H9 (cell line): ENCODE measurements around the gene OFD1. TPM values are rescaled to one million over a fixed set of nuclear protein-coding genes. Genes with fewer than 3 reads are reported as not detected.

ENCODE experiments used
- DNase-seq: peaks from one replicate; pipeline ENCODE4 v3.0.0-alpha.2; 2017
- H2AFZ ChIP-seq: one replicate; pipeline ENCODE4 v1.6.1; 2013; ENCODE audit warnings: mild to moderate bottlenecking, low read length, control low read depth, moderate library complexity
- H2AK5ac ChIP-seq: 2 replicates; pipeline ENCODE4 v1.6.1; 2013; ENCODE audit warnings: low read length, control low read depth, mixed read lengths; ENCODE audit not compliant: insufficient read length
- H2BK120ac ChIP-seq: one replicate; pipeline ENCODE4 v1.6.1; 2013; ENCODE audit warnings: low read depth, mild to moderate bottlenecking, low read length, control low read depth, inconsistent platforms; ENCODE audit not compliant: poor library complexity, severe bottlenecking
- H2BK12ac ChIP-seq: 2 replicates; pipeline ENCODE4 v1.6.1; 2013; ENCODE audit warnings: low read length, control low read depth, mixed read lengths, low read depth; ENCODE audit not compliant: insufficient read length
- H2BK15ac ChIP-seq: 2 replicates; pipeline ENCODE4 v1.6.1; 2013; ENCODE audit warnings: low read depth, low read length, control low read depth
- H2BK20ac ChIP-seq: one replicate; pipeline ENCODE4 v1.6.1; 2013; ENCODE audit warnings: low read depth, mild to moderate bottlenecking, low read length, control low read depth, inconsistent platforms; ENCODE audit not compliant: poor library complexity, severe bottlenecking
- H2BK5ac ChIP-seq: 2 replicates; pipeline ENCODE4 v1.6.1; 2013; ENCODE audit warnings: low read length, control low read depth, mixed read lengths; ENCODE audit not compliant: insufficient read length
- H3K14ac ChIP-seq: 2 replicates; pipeline ENCODE4 v1.6.1; 2013; ENCODE audit warnings: low read length, control low read depth; ENCODE audit not compliant: insufficient read depth
- H3K18ac ChIP-seq: 2 replicates; pipeline ENCODE4 v1.6.1; 2013; ENCODE audit warnings: low read depth, mild to moderate bottlenecking, mixed read lengths, low read length, control low read depth; ENCODE audit not compliant: insufficient read length
- H3K23ac ChIP-seq: 2 replicates; pipeline ENCODE4 v1.6.1; 2013; ENCODE audit warnings: low read length, control low read depth, mixed read lengths, low read depth; ENCODE audit not compliant: insufficient read length
- H3K23me2 ChIP-seq: 2 replicates; pipeline ENCODE4 v1.6.1; 2013; ENCODE audit warnings: low read depth, mild to moderate bottlenecking, mixed read lengths, low read length, control low read depth; ENCODE audit not compliant: insufficient read length, poor library complexity, severe bottlenecking
- H3K27ac ChIP-seq: 2 replicates; pipeline ENCODE4 v1.5.1; 2013; ENCODE audit warnings: low read length, control low read depth, mixed read lengths, low read depth; ENCODE audit not compliant: insufficient read length
- H3K27me3 ChIP-seq: 2 replicates; pipeline ENCODE4 v1.6.1; 2013; ENCODE audit warnings: low read length, control low read depth, inconsistent platforms; ENCODE audit not compliant: insufficient read depth
- H3K4ac ChIP-seq: 2 replicates; pipeline ENCODE4 v1.6.1; 2013; ENCODE audit warnings: low read depth, mild to moderate bottlenecking, control low read depth, inconsistent platforms, low read length, moderate library complexity
- H3K4me1 ChIP-seq: 2 replicates; pipeline ENCODE4 v1.6.1; 2013; ENCODE audit warnings: low read length, control low read depth, inconsistent platforms; ENCODE audit not compliant: insufficient read depth
- H3K4me2 ChIP-seq: 2 replicates; pipeline ENCODE4 v1.6.1; 2013; ENCODE audit warnings: low read length, control low read depth, mixed read lengths; ENCODE audit not compliant: insufficient read length, insufficient read depth
- H3K56ac ChIP-seq: 2 replicates; pipeline ENCODE4 v1.6.1; 2013; ENCODE audit warnings: low read depth, mild to moderate bottlenecking, mixed read lengths, low read length, control low read depth; ENCODE audit not compliant: insufficient read length
- H3K79me1 ChIP-seq: 2 replicates; pipeline ENCODE4 v1.6.1; 2013; ENCODE audit warnings: low read depth, mild to moderate bottlenecking, moderate library complexity, low read length, control low read depth, inconsistent platforms; ENCODE audit not compliant: insufficient read depth, poor library complexity, severe bottlenecking
- H3K79me2 ChIP-seq: 2 replicates; pipeline ENCODE4 v1.6.1; 2013; ENCODE audit warnings: low read length, control low read depth, inconsistent platforms; ENCODE audit not compliant: insufficient read depth
- H3K9ac ChIP-seq: 2 replicates; pipeline ENCODE4 v1.6.1; 2013; ENCODE audit warnings: low read length, control low read depth, mixed read lengths; ENCODE audit not compliant: insufficient read length; ENCODE audit errors: extremely low read depth
- H3K9me3 ChIP-seq: one replicate; pipeline ENCODE4 v1.6.1; 2013; ENCODE audit warnings: low read depth, low read length, inconsistent platforms; ENCODE audit not compliant: control insufficient read depth
- H3T11ph ChIP-seq: one replicate; pipeline ENCODE4 v1.6.1; 2013; ENCODE audit warnings: mild to moderate bottlenecking, low read length, control low read depth, inconsistent platforms
- H4K20me1 ChIP-seq: one replicate; pipeline ENCODE4 v1.6.1; 2013; ENCODE audit not compliant: control insufficient read depth, insufficient read length, insufficient read depth
- H4K5ac ChIP-seq: 2 replicates; pipeline ENCODE4 v1.6.1; 2013; ENCODE audit warnings: low read depth, mild to moderate bottlenecking, mixed read lengths, low read length, control low read depth; ENCODE audit not compliant: insufficient read length
- H4K8ac ChIP-seq: replicated peaks from 2 replicates; pipeline ENCODE4 v1.6.1; 2013; ENCODE audit warnings: low read length, control low read depth, mixed read lengths, low read depth; ENCODE audit not compliant: insufficient read length
- H4K91ac ChIP-seq: 2 replicates; pipeline ENCODE4 v1.6.1; 2013; ENCODE audit warnings: low read depth, mild to moderate bottlenecking, moderate library complexity, mixed read lengths, low read length, control low read depth; ENCODE audit not compliant: insufficient read length
- H3K27ac Mint-ChIP-seq, 3 experiments: 2 replicates in 2 of 3; 3 replicates in 1 of 3; pipeline ENCODE4 v1.8.0; 2020 to 2021; ENCODE audit warnings: mixed read lengths in 3 of 3, mild to moderate bottlenecking in 1 of 3, moderate library complexity in 1 of 3
- H3K27me3 Mint-ChIP-seq: 2 replicates; pipeline ENCODE4 v1.8.0; 2021; ENCODE audit warnings: low read depth, mild to moderate bottlenecking, moderate library complexity, mixed read lengths
- H3K36me3 Mint-ChIP-seq, 3 experiments: 2 replicates in 2 of 3; 3 replicates in 1 of 3; pipeline ENCODE4 v1.8.0; 2020 to 2021; ENCODE audit warnings: low read depth in 3 of 3, mixed read lengths in 3 of 3; ENCODE audit not compliant: insufficient read depth in 1 of 3
- H3K4me1 Mint-ChIP-seq, 2 experiments: 2 replicates each; pipeline ENCODE4 v1.8.0; 2020; ENCODE audit warnings: mixed read lengths in 2 of 2
- H3K4me3 Mint-ChIP-seq, 2 experiments: 2 replicates in 1 of 2; 3 replicates in 1 of 2; pipeline ENCODE4 v1.8.0; 2020 to 2021; ENCODE audit warnings: mild to moderate bottlenecking in 2 of 2, mixed read lengths in 2 of 2, moderate library complexity in 1 of 2
- H3K9me3 Mint-ChIP-seq, 2 experiments: 2 replicates in 1 of 2; 3 replicates in 1 of 2; pipeline ENCODE4 v1.8.0; 2020; ENCODE audit warnings: mild to moderate bottlenecking in 2 of 2, mixed read lengths in 2 of 2, moderate library complexity in 1 of 2
- CTCF ChIP-seq: fragments of 200-600 bp; sonication (generic); conservative IDR thresholded peaks from 3 replicates; pipeline ENCODE4 v1.8.0; 2021; ENCODE audit warnings: antibody characterized with exemption, mild to moderate bottlenecking
- WGBS: extraction: QIAGEN DNeasy Blood & Tissue Kit; methylation state at CpG from one replicate; pipeline ENCODE4 v1.1.7; 2013; ENCODE audit warnings: missing lambda C conversion rate, low lambda C conversion rate, mixed read lengths; ENCODE audit not compliant: insufficient read length; ENCODE audit errors: extremely low coverage; 5-methylcytosine and 5-hydroxymethylcytosine counted together
- total RNA-seq: library from RNA; stranded (reverse); gene quantifications from 2 replicates; pipeline ENCODE4 v1.2.1, GENCODE V29; 2021

Gene OFD1
- total RNA-seq, 1 experiment from 2014 or later: 36.0 TPM

GRCh38 chrX:13721371-13721770 lies 13.2 kb upstream of the OFD1 start:
- H3K14ac ChIP-seq: no peak overlapping the region
- H4K20me1 ChIP-seq: no peaks in the 10 kb centered on the region
- H4K5ac ChIP-seq: no peak overlapping the region
- H3K56ac ChIP-seq: no peak overlapping the region
- no peak overlapping the region for H3K9ac ChIP-seq
- peaks cover 3% of the 10 kb centered on the region for H3K79me1 ChIP-seq
- no peaks in the 10 kb centered on the region for H3K27me3 ChIP-seq
- peaks cover 2 to 12% of the 10 kb centered on the region in 2 experiments; a peak in 3 of 4 replicates for H3K4me1 Mint-ChIP-seq
- no peak overlapping the region for H2BK15ac ChIP-seq
- H3K4me3 Mint-ChIP-seq: no peak overlapping the region
- no peak overlapping the region for H3K27ac ChIP-seq
- H3K79me2 ChIP-seq: peaks cover 4% of the 10 kb centered on the region; the same call in 1 of the 2 replicates
- DNase-seq: no peak
- H3K27ac Mint-ChIP-seq: no peak overlapping the region
- H2BK20ac ChIP-seq: no peak overlapping the region
- H3K4me1 ChIP-seq: no peaks in the 10 kb centered on the region
- H3K9me3 Mint-ChIP-seq: peaks cover 37 to 53% of the 10 kb centered on the region in 2 experiments
- H3T11ph ChIP-seq: no peak overlapping the region
- H4K91ac ChIP-seq: no peak overlapping the region
- H2BK5ac ChIP-seq: no peak overlapping the region
- no peak overlapping the region for H3K23ac ChIP-seq
- no CpG with 5 or more reads among the region's 4 CpGs for WGBS
- H3K4ac ChIP-seq: no peak overlapping the region
- H2AK5ac ChIP-seq: no peak overlapping the region
- H2BK120ac ChIP-seq: no peak overlapping the region
- no peaks in the 10 kb centered on the region for H3K27me3 Mint-ChIP-seq
- H3K36me3 Mint-ChIP-seq: peaks cover 21 to 57% (median 24%) of the 10 kb centered on the region in 3 experiments
- H2BK12ac ChIP-seq: no peak overlapping the region
- H3K23me2 ChIP-seq: no peaks in the 10 kb centered on the region
- TF ChIP-seq CTCF: no peak
- no peak overlapping the region for H3K4me2 ChIP-seq
- no peak overlapping the region for H2AFZ ChIP-seq
- H3K9me3 ChIP-seq: no peaks in the 10 kb centered on the region
- H3K18ac ChIP-seq: no peak overlapping the region
- no peak overlapping the region for H4K8ac ChIP-seq
